Measurements from ENCODE around the gene SSTR4.
"Not testable (repeated sequence)": the region's sequence is repeated elsewhere in the genome, so short reads cannot be mapped to it uniquely, and the experiment has no call there.

Gene SSTR4, protein sequence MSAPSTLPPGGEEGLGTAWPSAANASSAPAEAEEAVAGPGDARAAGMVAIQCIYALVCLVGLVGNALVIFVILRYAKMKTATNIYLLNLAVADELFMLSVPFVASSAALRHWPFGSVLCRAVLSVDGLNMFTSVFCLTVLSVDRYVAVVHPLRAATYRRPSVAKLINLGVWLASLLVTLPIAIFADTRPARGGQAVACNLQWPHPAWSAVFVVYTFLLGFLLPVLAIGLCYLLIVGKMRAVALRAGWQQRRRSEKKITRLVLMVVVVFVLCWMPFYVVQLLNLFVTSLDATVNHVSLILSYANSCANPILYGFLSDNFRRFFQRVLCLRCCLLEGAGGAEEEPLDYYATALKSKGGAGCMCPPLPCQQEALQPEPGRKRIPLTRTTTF

DNA sequence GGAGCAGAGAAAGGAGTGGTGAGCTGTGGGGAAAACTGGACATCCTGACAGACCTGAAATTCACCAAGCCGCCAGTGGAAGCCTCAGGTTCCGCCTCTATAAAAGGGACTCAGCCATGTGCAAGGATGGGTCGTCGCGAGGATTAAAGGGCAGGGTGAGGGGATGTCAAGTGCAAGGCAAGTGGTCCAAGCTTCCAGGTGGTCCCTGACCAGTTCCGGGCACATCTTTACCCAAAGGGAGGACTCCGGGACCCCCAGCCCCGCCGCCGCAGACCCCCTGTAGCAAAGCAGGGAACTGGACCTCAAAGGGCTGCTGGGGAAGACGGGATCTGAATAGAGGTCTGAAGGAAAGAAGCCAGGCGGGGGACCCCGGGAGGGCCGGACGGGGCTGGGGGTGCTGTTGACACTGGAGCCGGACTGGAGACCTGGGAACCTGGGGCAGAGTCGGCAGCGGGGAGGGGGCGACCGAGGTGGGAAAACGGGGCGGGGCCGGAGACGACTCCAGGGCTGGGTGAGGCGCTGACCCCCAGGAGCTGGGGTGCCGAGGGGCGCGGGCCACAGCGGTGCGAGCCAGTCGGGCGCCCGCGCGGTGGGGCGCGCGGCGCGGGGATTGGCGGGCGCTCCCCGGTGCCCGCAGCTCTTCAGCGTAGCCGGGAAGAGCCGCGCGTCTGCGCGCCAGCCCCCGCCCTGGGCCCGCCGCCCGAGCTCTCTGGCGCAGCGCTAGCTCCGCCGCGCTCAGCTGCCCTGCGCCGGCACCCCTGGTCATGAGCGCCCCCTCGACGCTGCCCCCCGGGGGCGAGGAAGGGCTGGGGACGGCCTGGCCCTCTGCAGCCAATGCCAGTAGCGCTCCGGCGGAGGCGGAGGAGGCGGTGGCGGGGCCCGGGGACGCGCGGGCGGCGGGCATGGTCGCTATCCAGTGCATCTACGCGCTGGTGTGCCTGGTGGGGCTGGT lies at the start of gene SSTR4:
Gene SSTR4 (plus strand): TSS at position 592 of the 951 bp plus-strand sequence. CDS start 172 bp downstream, at position 764.
- DNase-seq = no peak

DNA sequence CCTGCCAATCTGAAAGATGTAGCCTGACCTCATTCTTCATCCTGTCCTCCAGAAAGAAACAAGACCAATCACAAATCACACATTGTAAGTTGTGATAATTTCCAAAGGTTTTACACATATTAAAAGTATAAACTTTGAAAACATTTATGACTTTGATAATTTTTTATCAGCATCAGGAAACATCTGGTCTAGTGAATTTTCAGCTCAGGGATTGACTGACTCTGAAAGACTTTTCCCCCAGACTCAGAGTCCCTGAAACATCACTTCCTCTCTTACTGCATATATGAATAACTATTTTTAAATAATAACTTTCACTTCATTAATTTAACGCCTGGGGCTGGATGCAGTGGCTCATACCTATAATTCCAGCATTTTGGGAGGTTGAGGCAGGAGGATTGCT lies 48.5 kb upstream of the SSTR4 start:
- DNase-seq = no peak

DNA sequence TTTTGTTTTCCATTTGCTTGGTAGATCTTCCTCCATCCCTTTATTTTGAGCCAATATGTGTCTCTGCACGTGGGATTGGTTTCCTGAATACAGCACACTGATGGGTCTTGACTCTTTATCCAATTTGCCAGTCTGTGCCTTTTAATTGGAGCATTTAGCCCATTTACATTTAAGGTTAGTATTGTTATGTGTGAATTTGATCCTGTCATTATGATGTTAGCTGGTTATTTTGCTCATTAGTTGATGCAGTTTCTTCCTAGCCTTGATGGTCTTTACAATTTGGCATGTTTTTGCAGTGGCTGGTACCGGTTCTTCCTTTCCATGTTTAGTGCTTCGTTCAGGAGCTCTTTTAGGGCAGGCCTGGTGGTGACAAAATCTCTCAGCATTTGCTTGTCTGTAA lies 43.7 kb upstream of the SSTR4 start:
- not testable (repeated sequence) for DNase-seq

DNA sequence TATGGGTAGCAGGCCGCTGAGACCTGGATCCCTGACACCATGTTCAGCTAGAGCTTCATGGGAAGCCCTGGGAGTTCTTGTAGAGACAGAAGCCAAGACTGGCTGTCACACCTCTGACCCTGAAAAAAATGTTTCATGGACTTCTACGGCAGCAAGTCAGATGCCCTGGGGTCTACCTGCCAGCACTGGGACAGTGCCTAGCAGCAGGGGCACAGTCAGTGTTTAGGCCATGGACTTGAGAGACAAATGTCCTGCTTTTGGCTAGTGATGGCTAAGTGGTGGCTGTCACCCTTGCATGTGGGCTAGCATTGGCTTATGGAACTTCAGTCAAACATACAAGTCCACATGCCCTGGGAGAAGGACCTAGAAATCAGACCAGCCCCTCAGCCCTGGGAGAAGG lies 41.3 kb upstream of the SSTR4 start:
- DNase-seq = no peak

DNA sequence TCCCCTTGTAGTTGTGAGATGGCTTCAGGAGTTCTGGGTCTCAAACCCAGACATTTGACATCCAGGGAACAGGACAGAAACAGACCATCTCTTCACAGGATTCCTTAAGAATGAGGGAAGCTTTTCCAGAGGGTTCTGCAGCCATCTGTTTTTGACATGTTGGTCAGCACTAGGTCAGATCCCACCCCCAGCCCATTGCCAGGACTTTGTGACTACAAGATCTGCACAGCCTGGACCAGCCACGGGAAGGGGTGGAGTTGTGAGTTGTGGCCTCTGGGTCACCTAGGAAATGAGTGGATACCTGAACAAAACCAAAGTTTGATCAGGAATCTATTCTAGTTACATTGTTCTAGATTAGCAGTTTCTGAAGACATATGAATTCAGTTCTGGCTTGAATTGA lies 39.2 kb upstream of the SSTR4 start:
- no peak for DNase-seq

DNA sequence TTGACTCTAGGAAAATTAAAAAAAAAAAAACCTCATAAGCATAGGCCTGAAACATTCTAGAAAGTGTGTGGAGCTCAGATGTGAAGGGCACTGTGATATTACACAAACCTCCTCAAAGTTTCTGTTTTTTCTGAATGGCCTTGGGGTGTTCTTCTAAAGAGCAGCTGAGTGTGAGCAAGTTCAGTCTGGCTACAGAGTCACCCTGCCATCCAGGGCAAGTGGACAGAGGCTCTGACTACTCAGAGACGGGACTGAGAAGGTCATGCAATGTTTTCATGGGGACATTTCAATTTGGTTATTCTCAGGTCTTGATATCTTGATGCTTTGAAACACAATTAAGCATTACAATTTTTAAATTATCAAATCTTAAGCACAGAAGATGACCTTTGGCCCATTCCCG lies 36.6 kb upstream of the SSTR4 start:
- DNase-seq = no peak

DNA sequence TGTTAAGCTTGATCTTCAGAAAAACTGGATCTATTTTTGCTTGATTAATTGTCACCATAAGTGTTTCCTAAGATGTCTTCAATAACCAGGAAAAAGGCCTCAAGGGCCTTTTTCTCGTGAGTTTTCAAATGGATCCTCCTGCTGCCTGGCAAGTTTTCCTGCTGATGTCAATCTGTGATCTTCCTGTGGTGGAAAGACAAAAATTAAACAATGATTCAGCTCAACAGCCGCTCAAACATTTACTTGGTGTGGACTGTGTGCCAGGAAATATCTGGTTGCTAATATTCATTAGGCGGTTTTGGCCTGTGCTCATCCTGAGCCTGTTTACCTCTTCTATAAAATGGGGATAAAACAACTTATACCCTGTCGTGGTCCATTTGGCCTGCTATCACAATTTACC lies 35.4 kb upstream of the SSTR4 start:
- no peak for DNase-seq

DNA sequence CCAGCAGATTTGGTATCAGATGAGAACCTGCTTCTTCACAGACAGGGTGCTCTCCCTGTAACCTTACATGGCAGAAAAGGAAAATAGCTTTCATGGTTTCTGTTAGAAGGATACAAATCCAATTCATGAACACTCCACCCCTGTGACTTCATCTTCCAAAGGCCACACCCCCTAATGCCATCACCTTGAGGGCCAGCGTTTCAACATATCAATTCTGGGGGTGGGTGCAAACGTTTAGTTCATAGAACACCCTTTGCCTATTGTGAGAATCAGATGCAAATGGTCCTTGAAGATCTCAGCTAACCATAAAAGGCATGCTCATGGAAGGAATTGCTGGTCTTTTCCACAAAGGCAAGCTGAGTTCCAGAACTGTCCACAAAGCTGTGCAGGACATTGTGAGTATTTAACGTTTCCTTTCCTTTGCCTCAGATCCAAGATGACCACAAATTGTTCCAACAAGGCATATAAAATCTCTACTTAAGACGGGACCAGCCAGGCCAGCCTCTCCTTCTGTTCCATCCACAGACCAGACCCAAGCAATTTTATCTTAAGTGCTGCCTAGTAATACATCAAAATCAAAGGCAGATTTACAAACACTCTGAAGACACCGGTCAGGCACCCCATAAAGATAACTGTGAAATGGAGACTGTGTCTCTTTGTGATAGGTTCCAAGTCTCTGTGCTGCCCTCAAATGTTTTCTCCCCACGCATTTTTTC lies 34.7 kb upstream of the SSTR4 start:
- no peak for DNase-seq

DNA sequence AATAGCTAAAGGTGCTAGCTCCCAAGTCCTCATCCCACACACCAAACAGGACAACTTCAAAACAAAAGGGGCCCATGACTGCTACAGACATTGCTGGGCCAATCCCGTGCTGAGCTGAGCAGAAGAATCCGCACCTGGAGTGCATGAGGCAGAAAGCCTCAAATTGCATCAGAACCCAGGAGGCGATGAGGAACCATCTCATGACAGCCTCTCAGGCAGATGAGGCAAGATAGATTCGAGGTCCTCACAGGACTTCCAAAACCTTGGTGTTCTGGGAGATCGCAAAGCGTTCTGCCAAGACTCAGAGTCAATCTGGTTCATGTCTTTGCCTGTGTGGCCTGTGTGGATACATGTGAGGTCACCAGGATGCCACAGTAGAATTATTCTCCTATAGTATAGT lies 32.8 kb upstream of the SSTR4 start:
- DNase-seq = no peak

DNA sequence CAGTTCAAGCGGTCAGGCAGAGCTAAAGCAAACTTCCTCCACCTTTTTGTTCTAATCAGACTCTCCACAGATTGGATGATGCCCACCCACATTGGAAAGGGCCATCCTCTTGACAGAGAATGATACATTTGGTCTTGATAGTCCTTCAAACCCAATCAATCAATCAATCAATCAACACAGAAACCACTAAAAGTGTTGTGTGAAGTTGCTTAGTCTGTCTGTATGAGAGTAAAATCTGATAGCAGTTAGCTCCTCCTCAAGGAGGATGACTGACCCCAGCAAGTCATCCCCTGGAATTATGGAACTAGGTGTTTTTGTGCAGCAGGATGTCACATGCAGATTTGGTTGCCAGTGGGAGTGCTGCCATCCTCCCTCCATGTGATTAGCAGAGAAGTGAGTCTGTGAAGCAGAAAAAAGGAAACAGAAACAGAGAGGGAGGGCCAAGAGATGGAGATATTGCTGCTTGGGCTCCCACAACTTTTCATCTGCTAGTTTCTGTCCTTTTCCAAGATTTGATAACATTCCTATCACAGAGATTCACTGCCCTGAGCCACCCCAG lies 32.0 kb upstream of the SSTR4 start:
- no peak for DNase-seq

DNA sequence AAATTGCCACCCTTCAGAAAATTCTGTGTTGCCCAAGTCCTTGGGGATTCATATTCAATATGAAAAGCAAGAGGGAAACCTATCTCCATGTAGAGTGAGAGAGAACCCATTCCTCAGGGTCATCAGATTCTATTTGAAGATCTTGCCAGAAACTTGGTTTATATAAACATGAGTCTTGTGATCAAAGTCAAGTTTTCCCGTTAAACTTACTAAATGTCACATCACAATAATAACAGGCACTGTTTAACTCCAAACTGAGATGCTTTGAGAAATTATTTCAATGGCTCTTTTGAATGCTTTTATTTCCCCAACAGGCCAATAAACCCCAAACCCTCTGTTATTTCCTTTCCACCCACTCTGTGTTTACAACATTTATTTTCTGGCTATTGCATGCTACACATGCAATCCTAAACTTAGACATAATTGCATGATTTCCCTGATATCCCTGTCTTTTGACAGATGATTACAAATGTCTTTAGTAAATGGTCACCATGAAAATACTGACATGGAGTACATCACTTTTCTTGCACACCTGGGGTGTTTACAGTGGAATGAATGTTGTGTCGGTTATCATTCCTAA lies 31.1 kb upstream of the SSTR4 start:
- DNase-seq = no peak

DNA sequence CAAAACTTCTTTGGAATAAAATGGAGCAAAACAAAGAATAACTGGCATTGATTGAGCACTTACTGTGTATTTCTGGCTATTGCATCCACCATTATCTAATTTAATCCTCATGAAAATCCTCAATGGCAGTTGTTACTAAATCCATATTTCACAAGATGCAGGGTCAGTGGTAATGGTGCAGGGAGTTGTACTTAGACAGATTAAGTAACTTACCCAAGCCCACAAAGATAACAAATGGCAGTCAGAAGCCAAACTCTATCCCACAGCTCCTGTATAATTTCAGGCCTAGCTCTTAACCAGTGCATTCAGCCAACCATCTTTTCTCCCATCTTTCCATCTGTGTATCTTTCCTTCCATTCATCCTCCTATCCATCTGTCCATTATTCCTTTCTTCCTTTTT lies 29.3 kb upstream of the SSTR4 start:
- DNase-seq = no peak

DNA sequence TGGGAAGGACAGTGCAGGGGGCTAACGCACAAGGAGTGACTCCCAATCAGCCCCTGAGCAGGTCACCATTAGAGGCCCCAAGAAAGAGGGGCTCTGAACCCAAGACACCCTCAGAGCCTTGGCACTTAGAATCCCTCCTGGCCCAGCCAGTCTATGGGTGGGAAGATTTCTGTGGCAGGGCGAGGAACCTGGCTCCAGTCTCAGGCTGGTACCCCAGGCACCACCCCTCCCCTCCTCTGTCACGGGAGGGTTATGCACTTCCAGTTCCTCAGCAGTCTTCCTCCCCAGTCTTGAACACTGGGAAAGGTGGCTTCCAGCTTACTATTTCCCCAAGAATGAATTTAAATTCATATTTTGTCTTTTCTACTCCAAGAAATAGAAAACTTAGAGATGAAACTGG lies 27.6 kb upstream of the SSTR4 start:
- DNase-seq = no peak

DNA sequence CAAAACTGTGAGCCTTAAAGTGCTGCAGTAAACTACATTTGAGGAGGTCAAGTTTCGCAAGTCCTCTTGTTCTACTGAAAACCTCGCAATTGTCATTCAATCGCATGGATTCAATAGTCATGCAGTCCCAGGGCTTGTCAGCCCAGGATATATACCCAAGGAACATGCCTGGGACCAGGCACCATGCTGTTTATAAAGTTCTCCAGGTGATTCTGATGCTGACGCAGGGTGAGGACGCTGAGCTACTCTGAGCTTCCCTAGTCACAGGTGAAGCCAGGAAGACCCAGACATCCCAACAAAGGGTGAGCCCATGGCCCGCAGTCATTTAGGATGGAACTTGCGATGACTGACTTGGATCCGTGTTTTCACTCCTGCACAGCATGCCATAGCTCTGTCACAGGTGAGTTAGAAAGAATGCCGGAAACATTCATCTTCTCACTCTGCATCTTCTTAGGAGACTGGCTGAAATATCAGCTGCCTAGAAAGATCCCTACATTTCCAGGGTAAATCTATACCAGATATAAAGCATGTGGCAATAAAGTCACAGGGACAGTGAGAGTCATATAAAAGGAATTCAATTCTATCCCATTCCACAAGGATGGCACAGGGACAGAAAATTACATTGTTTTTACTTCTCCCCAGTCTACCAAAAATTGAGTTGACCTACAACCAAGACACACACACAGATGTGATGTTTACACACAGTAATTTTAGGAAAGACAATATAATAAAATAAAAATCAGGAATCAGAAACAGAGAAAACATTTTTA lies 27.0 kb upstream of the SSTR4 start:
- DNase-seq = no peak

DNA sequence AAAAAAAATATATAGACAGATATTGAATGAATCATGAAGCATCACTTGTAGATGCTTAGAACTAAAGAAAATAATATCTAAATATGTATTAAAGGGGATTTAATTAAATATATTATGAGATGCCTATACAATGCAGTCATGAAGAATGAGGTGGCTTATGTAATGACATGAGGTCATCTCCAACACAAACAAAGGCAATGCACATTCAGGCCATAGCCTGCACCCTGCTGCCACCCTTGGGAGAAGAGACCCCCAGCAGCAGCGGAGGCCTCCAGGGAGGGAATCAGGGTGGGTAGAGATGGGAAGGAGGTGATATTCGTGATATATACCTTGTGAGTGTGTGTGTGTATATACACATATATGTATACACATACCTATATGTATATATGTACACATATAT lies 26.4 kb upstream of the SSTR4 start:
- no peak for DNase-seq

DNA sequence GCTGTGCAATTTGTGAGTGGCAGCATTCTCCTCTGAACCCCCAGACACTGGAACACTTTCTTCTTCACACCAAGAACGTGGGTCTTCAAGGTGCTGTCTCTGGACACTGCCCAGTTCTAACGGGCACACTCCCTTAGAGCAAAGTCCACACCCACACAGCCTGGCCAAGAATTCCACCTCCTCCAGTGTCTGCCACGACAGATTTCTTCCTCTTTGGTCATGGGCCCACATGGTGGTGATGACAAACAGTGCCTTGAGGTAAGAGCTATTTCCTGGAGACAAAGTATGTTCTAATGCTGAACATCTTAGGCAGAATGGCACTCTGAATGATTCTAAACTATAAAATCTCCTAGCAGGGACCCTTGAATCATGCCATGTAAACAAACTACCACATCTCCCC lies 25.5 kb upstream of the SSTR4 start:
- no peak for DNase-seq

DNA sequence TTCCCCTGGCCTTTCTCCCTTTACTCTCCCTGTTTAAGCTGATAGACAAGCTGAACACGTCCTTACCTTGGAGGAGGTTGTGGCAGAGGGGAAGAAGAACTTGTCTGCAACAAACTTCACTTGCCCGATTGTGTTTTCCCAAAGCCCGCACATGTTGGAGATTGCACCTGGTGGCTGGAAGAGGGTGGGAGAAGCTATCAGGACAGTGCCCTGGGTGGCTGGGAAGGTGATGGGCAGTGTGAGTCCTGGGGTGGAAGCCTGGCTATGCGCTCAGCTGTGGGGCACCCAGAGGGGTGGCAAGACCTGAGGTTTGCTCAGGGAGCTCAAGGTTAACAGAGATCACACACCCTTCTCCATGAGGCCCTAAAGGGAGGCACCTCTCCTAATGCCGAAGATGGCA lies 25.0 kb upstream of the SSTR4 start:
- no peak for DNase-seq

DNA sequence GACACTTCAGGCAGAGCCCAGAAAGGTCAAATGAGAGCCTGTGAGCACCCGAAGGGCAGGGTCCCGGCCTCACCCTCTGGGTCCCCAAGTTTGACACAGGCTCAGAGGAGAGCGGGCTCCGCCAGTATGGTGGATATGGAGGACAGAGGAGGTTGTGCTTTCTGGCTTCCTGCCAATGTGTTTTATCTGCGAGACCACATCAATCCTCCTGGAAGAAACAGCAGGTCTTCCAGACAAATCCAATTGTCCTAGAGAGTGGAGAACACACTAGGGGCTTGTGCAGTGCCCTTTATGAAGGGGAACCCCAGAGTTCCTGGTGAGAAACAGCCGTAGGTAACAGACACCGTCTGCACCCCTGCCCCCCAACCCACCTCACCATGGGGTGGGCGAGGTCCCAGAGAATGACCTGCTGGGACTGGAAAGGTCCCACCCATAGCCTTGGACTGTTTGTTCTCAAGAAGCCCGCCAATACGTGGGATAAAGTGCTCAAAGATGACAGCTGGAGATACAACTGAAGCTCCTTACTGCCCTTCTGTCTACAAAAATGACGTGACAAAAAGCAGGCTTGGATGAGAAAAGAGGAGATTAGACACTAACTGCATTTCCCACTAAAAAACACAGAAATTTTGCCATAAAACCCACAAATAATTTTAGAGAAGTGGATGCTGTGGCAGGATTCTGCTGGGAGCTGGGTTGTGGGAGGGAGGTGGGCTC lies 23.9 kb upstream of the SSTR4 start:
- no peak for DNase-seq

DNA sequence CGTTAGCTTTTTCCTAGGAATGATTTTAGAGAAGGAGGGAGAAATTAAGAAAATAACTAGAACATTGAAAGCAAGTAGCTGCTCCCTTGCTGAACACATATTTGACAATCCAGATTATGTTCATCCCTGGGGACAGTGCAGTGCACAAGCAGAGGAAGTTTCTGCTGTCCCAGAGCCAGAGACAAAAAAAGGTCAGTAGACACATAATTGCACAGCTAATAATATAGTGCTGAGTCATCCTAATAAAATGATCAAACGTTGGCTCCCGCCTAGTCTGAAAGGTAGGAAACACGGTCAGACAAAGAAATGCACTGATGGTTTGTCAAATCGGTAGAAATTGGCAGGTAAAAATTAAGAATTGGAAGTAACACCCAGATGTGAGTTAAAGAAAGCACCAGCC lies 21.7 kb upstream of the SSTR4 start:
- DNase-seq = no peak

DNA sequence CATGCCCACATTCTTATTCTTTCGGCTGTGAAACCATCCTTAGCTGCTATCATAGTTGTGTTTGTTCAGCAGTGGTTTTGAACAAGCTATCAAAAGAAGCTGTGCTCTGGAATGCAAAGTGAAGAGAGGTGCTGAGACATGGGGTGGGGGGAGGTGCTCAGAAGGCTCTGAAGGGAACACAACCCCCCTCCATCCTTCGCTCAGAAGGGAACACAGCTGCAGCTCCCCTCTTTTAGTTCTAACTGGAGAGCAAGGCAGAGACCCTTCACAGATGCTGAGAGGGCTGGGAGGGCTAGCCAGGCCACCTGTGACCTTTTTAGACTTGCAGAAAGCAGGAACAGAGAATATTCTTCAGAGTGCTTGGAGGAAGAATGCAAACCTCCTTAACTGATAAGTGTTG lies 17.6 kb upstream of the SSTR4 start:
- DNase-seq = no peak

DNA sequence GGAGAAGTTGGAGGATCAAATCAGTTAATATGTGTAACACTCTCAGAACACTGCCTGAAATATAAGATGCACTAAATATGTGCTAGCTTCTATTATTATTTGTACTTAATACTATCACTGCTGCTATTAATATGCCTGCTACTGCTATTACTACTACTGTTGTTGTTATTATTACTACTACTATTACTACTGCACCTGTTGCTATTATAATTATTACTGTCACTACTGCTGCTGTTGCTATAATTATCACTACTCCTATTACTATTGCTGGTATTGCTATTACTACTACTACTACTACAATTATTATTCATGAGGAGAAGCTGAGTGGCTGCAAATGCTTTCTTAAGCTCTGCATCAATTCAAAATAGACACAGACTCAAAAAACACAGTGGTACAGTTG lies 16.7 kb upstream of the SSTR4 start:
- no peak for DNase-seq
